Measurements from ENCODE around the gene GPD2. TPM values are rescaled to one million over a fixed set of nuclear protein-coding genes. Genes with fewer than 3 reads are reported as not detected.
A peak's percentile ranks its signal among the peaks of the same experiment; 100 is the strongest.

The GPD2 gene
- total and polyA plus RNA-seq, 10 of the 15 experiments (the other 5 are each of a cell fraction or from before 2014, with no cell fraction given), result 10.0 to 73.5 (median 43.4) TPM

DNA sequence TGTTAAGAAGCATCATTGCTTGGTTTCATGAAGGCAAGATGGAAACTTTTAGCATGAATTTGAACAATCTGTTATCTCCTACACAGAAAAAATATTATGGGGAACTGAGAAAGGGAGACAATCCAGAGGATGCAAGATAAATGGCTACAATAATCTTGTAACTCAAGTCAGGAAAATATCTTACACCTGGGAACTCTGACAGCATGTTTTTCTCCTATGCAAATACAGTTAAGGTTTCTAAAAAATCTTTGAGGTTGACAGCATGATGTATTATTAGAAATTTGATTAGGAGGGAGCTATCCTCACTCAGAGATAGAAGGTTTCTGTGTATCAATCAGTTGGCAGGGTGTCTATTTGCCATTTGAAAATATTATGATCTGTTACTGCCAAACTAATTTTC lies 75.6 kb downstream of the GPD2 start:
- Histone ChIP-seq H3K79me2 (ENCODE audit: control insufficient read depth, insufficient read depth, low read length) (no peaks in the 10 kb centered on the region), H3K27ac (ENCODE audit: control insufficient read depth, insufficient read depth) (peak overlapping the region; percentile 45; the same call in 1 of the 2 replicates), H3K4me1 (ENCODE audit: control insufficient read depth, insufficient read depth, low read length) (peaks cover 23% of the 10 kb centered on the region), H3K4me2 (ENCODE audit: control insufficient read depth, insufficient read depth) (peak overlapping the region; percentile 30; the same call in 1 of the 2 replicates), H4K20me1 (ENCODE audit: control insufficient read depth, insufficient read depth) (no peaks in the 10 kb centered on the region), H3K4me3 (no peak overlapping the region), H3K27me3 (replicated peaks in 1 of 2; ENCODE audit: control insufficient read depth in 2 of 2, insufficient read depth in 2 of 2, low read length in 1 of 2) (no peaks in the 10 kb centered on the region), H3K36me3 (ENCODE audit: control insufficient read depth in 2 of 2, insufficient read depth in 2 of 2, low read length in 1 of 2) (peaks cover 0 to 3% of the 10 kb centered on the region in 2 experiments; a peak in 2 of 4 replicates), H3K9ac (ENCODE audit: control insufficient read depth, insufficient read depth, low read length) (no peak overlapping the region), H3K9me3 (replicated peaks; ENCODE audit: control insufficient read depth, insufficient read depth, low read length) (no peaks in the 10 kb centered on the region), H2AFZ (ENCODE audit: control insufficient read depth, low read depth, low read length) (no peak overlapping the region)
- in situ Hi-C loops (cut with MboI), result loop anchor here (25.0 kb wide), 1 partner anchor 900 kb away; no protein-coding TSS in a partner anchor
- DNase-seq (ENCODE audit: low read depth, low spot score) (no peak), ATAC-seq (peak; percentile 79), FAIRE-seq (no peak)
- ChIA-PET SMC1A (ENCODE audit: uncharacterized antibody, unreplicated experiment) (interaction anchor here (1.0 to 3.3 kb wide), 11 partner anchors 10 to 177 kb away, joined by 3 to 19 read pairs (median 5); no protein-coding TSS in a partner anchor), CTCF (interaction anchor here (1.2 to 2.3 kb wide), 8 partner anchors 10 to 177 kb away, joined by 3 to 13 read pairs (median 4); no protein-coding TSS in a partner anchor), RAD21 (ENCODE audit: unreplicated experiment) (interaction anchor here (0.6 to 3.1 kb wide), 12 partner anchors 9 to 177 kb away, joined by 3 to 13 read pairs (median 4); no protein-coding TSS in a partner anchor), POLR2A (interaction anchor here (0.9 to 2.1 kb wide), 4 partner anchors 10 to 177 kb away, joined by 3 to 11 read pairs (median 4); no protein-coding TSS in a partner anchor)
- peak; percentile 46; the same call in 1 of the 2 replicates for TF ChIP-seq SPI1 (IDR thresholded peaks at IDR 0.05; ENCODE audit: borderline replicate concordance, insufficient read depth, low read depth, low read length)
- TF ChIP-seq MEF2A (IDR thresholded peaks at IDR 0.05; ENCODE audit: insufficient read depth, low read depth, low read length), result 0 out of 2 replicates have a peak, but pooled peaks have one; percentile 18
- TF ChIP-seq MTA2 (IDR thresholded peaks at IDR 0.05; ENCODE audit: low read depth), result peak; percentile 20; the same call in 1 of the 2 replicates
- TF ChIP-seq, protein P1, sequence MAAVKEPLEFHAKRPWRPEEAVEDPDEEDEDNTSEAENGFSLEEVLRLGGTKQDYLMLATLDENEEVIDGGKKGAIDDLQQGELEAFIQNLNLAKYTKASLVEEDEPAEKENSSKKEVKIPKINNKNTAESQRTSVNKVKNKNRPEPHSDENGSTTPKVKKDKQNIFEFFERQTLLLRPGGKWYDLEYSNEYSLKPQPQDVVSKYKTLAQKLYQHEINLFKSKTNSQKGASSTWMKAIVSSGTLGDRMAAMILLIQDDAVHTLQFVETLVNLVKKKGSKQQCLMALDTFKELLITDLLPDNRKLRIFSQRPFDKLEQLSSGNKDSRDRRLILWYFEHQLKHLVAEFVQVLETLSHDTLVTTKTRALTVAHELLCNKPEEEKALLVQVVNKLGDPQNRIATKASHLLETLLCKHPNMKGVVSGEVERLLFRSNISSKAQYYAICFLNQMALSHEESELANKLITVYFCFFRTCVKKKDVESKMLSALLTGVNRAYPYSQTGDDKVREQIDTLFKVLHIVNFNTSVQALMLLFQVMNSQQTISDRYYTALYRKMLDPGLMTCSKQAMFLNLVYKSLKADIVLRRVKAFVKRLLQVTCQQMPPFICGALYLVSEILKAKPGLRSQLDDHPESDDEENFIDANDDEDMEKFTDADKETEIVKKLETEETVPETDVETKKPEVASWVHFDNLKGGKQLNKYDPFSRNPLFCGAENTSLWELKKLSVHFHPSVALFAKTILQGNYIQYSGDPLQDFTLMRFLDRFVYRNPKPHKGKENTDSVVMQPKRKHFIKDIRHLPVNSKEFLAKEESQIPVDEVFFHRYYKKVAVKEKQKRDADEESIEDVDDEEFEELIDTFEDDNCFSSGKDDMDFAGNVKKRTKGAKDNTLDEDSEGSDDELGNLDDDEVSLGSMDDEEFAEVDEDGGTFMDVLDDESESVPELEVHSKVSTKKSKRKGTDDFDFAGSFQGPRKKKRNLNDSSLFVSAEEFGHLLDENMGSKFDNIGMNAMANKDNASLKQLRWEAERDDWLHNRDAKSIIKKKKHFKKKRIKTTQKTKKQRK (IDR thresholded peaks at IDR 0.05; ENCODE audit: low read depth, low read length), result no peak
- TF ChIP-seq, protein P2, sequence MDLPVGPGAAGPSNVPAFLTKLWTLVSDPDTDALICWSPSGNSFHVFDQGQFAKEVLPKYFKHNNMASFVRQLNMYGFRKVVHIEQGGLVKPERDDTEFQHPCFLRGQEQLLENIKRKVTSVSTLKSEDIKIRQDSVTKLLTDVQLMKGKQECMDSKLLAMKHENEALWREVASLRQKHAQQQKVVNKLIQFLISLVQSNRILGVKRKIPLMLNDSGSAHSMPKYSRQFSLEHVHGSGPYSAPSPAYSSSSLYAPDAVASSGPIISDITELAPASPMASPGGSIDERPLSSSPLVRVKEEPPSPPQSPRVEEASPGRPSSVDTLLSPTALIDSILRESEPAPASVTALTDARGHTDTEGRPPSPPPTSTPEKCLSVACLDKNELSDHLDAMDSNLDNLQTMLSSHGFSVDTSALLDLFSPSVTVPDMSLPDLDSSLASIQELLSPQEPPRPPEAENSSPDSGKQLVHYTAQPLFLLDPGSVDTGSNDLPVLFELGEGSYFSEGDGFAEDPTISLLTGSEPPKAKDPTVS (IDR thresholded peaks at IDR 0.05; ENCODE audit: low read depth, low read length), result no peak
- TF ChIP-seq EP300 (IDR thresholded peaks at IDR 0.05; ENCODE audit: borderline replicate concordance in 1 of 2, control insufficient read depth in 1 of 2, low read depth in 2 of 2, low read length in 2 of 2), result 0 out of 4 replicates have a peak, but pooled peaks have one; percentile 13 to 34
- peak; percentile 44; the same call in 1 of the 2 replicates for TF ChIP-seq PKNOX1 (IDR thresholded peaks at IDR 0.05)
- TF ChIP-seq CHD4 (IDR thresholded peaks at IDR 0.05), result no peak
- no peak for TF ChIP-seq YY1 (IDR thresholded peaks at IDR 0.05; ENCODE audit: low read depth, low read length)
- 0 out of 2 replicates have a peak, but pooled peaks have one; percentile 35 for TF ChIP-seq IKZF1 (conservative IDR thresholded peaks at IDR 0.05)
- no peak for TF ChIP-seq HDAC2 (IDR thresholded peaks at IDR 0.05)
- no peak for TF ChIP-seq HCFC1 (IDR thresholded peaks at IDR 0.05; ENCODE audit: low read length)
- no peak for TF ChIP-seq SMARCA5 (IDR thresholded peaks at IDR 0.05)
- TF ChIP-seq ZBED1 (IDR thresholded peaks at IDR 0.05; ENCODE audit: borderline replicate concordance), result no peak
- no peak for TF ChIP-seq KAT2A (conservative IDR thresholded peaks at IDR 0.05; ENCODE audit: control insufficient read depth, low read depth, low read length)
- TF ChIP-seq ATF7 (IDR thresholded peaks at IDR 0.05; ENCODE audit: low read depth), result peak; percentile 19; the same call in 1 of the 2 replicates
- peak; percentile 44 to 52; a peak in 3 of 4 replicates for TF ChIP-seq IKZF2 (IDR thresholded peaks at IDR 0.05)
- TF ChIP-seq ESRRA (IDR thresholded peaks at IDR 0.05; ENCODE audit: low read length), result no peak
- no TSS peak for BruUV-seq (replicated peaks)
- intact Hi-C loops (cut with micrococcal nuclease; ENCODE audit: unreplicated experiment), result no loop called here

Data from GM12878 (cell line).